CD4-positive, alpha-beta T cell treated with Interferon gamma for 1 hour (primary cell): Measurements from ENCODE around the gene CAMLG.
"Not testable (repeated sequence)": the region's sequence is repeated elsewhere in the genome, so short reads cannot be mapped to it uniquely, and the experiment has no call there.

Source experiments
- DNase-seq: peaks from one replicate; pipeline ENCODE4 v3.0.0-alpha.2; 2020

CAMLG gene

GRCh38 chr5:134738133-134738962, at the start of gene CAMLG:
Gene CAMLG, plus strand, starts transcription at chr5:134738548. Its CDS starts 73 bp downstream, at chr5:134738621.
- DNase-seq, result peak; percentile 97

- DNase-seq, result not testable (repeated sequence)
Measured at GRCh38 chr5:134690144-134690543, 48.2 kb upstream of the CAMLG start.

GRCh38 chr5:134692722-134693121, 45.6 kb upstream of the CAMLG start:
- DNase-seq, result no peak

GRCh38 chr5:134708301-134708700, 30.0 kb upstream of the CAMLG start:
- DNase-seq, result no peak

GRCh38 chr5:134714120-134714519, 24.2 kb upstream of the CAMLG start:
- no peak for DNase-seq

GRCh38 chr5:134714541-134714940, 23.8 kb upstream of the CAMLG start:
- DNase-seq, result no peak

- DNase-seq, result not testable (repeated sequence)
Measured at GRCh38 chr5:134715466-134715865, 22.9 kb upstream of the CAMLG start.

GRCh38 chr5:134724872-134725271, 13.5 kb upstream of the CAMLG start:
- no peak for DNase-seq

GRCh38 chr5:134732819-134733218, 5.5 kb upstream of the CAMLG start:
- DNase-seq, result no peak

GRCh38 chr5:134735243-134735642, 3.1 kb upstream of the CAMLG start:
- DNase-seq, result no peak

- DNase-seq, result no peak
Measured at GRCh38 chr5:134736173-134736812, 2.1 kb upstream of the CAMLG start.

GRCh38 chr5:134738963-134739661, 764 bp downstream of the CAMLG start:
- no peak for DNase-seq

- no peak for DNase-seq
Measured at GRCh38 chr5:134741052-134741451, 2.7 kb downstream of the CAMLG start.

- DNase-seq, result no peak
Measured at GRCh38 chr5:134742134-134742533, 3.8 kb downstream of the CAMLG start.

GRCh38 chr5:134749415-134749814, 11.1 kb downstream of the CAMLG start:
- no peak for DNase-seq

- no peak for DNase-seq
Measured at GRCh38 chr5:134758176-134758503, 19.8 kb downstream of the CAMLG start.

GRCh38 chr5:134758504-134759341, 20.4 kb downstream of the CAMLG start, which contains the start of gene DDX46:
Gene DDX46, plus strand, starts transcription at chr5:134758779. Its CDS starts 160 bp downstream, at chr5:134758939.
- peak; percentile 89 for DNase-seq

- DNase-seq, result not testable (repeated sequence)
Measured at GRCh38 chr5:134767528-134768291, 29.4 kb downstream of the CAMLG start.

- no peak for DNase-seq
Measured at GRCh38 chr5:134769206-134769605, 30.9 kb downstream of the CAMLG start.

- DNase-seq, result no peak
Measured at GRCh38 chr5:134772461-134773125, 34.2 kb downstream of the CAMLG start.

- DNase-seq, result no peak
Measured at GRCh38 chr5:134777366-134777765, 39.0 kb downstream of the CAMLG start.
